HCT116 (cell line): Measurements from ENCODE around the gene UNC80. TPM values are rescaled to one million over a fixed set of nuclear protein-coding genes. Genes with fewer than 3 reads are reported as not detected.

Source experiments
- ATAC-seq: fragments of 200-7000 bp; cut with Tn5 transposase; 2 replicates; pipeline ENCODE4 v1.9.1; 2020; ENCODE audit warnings: mild to moderate bottlenecking, moderate library complexity
- BruUV-seq: library from RNA; stranded (reverse); fragments of 400-500 nt; replicated peaks from 2 replicates; lab custom pipeline; 2021; lab: Mats Ljungman, UMichigan
- CTCF ChIA-PET: fragments of 300-600 bp; sonication (Branson Sonifier 250); formaldehyde crosslinking; loops from one replicate; lab custom pipeline; 2021; ENCODE audit warnings: antibody characterized with exemption; lab: Charles Lee
- POLR2A ChIA-PET: fragments of 300-600, 350-600 bp; sonication (Branson Sonifier 250); formaldehyde crosslinking; loops from one replicate; lab custom pipeline; 2021; ENCODE audit warnings: antibody characterized with exemption; lab: Charles Lee
- RAD21 ChIA-PET, 2 experiments: fragments of 300-600 bp; sonication (Branson Sonifier 250); formaldehyde crosslinking; loops; one replicate each; lab custom pipeline; 2023; ENCODE audit warnings: low total read pairs in 2 of 2; ENCODE audit not compliant: uncharacterized antibody in 2 of 2, unreplicated experiment in 2 of 2, low non-redundant PET in 1 of 2; lab: Charles Lee
- DNase-seq: peaks from one replicate; pipeline ENCODE4 v3.0.0-alpha.2; 2010; ENCODE audit warnings: low read depth, low spot score
- H2AFZ ChIP-seq: fragments of 200-600 bp; shearing (Covaris generic), sonication (generic); 2 replicates; pipeline ENCODE4 v1.6.1; 2017; ENCODE audit warnings: low read depth, mixed run types, mixed read lengths, antibody characterized with exemption, low read length; ENCODE audit not compliant: poor library complexity, severe bottlenecking
- H3K27ac ChIP-seq: 2 replicates; pipeline ENCODE4 v1.5.1; 2012; ENCODE audit warnings: low read depth, low read length
- H3K27me3 ChIP-seq: fragments of 200-600 bp; sonication (generic); 2 replicates; pipeline ENCODE4 v1.6.1; 2016; ENCODE audit warnings: mixed run types, low read length, mixed read lengths; ENCODE audit not compliant: insufficient read depth
- H3K36me3 ChIP-seq, 2 experiments: fragments of 200-500 bp in 1 of 2; fragments of 200-600 bp in 1 of 2; sonication (Bioruptor generic) in 1 of 2; sonication (generic) in 1 of 2; 2 replicates each; pipeline versions ENCODE4 v1.5.1 to v1.6.1; 2014 to 2016; ENCODE audit warnings: low read length in 2 of 2, inconsistent platforms in 1 of 2, mixed read lengths in 1 of 2, mixed run types in 1 of 2; ENCODE audit not compliant: insufficient read depth in 2 of 2, control insufficient read depth in 1 of 2
- H3K4me1 ChIP-seq, 2 experiments: fragments of 200-600 bp in 1 of 2; sonication (generic) in 1 of 2; 2 replicates each; pipeline versions ENCODE4 v1.5.1 to v1.6.1; 2012 to 2017; ENCODE audit warnings: low read length in 2 of 2, inconsistent platforms in 1 of 2, mild to moderate bottlenecking in 1 of 2, mixed read lengths in 1 of 2, mixed run types in 1 of 2, moderate library complexity in 1 of 2; ENCODE audit not compliant: insufficient read depth in 2 of 2, control insufficient read depth in 1 of 2
- H3K4me2 ChIP-seq: fragments of 200-600 bp; sonication (generic); 2 replicates; pipeline ENCODE4 v1.6.1; 2017; ENCODE audit warnings: mixed run types, low read length, mixed read lengths
- H3K4me3 ChIP-seq, 2 experiments: fragments of 200-600 bp in 1 of 2; sonication (generic) in 1 of 2; replicated peaks in 1 of 2; 2 replicates each; pipeline ENCODE4 v1.5.1; 2011 to 2016; ENCODE audit warnings: low read length in 2 of 2, control low read depth in 1 of 2, low read depth in 1 of 2, mild to moderate bottlenecking in 1 of 2, mixed read lengths in 1 of 2, mixed run types in 1 of 2
- H3K79me2 ChIP-seq: fragments of 200-600 bp; sonication (generic); 2 replicates; pipeline ENCODE4 v1.6.1; 2017; ENCODE audit warnings: mild to moderate bottlenecking, mixed run types, low read length, moderate library complexity, mixed read lengths; ENCODE audit not compliant: insufficient read depth
- H3K9ac ChIP-seq: fragments of 200-600 bp; sonication (generic); 2 replicates; pipeline ENCODE4 v1.6.1; 2016; ENCODE audit warnings: low read length, mixed read lengths
- H3K9me2 ChIP-seq: fragments of 200-600 bp; sonication (generic), shearing (Covaris generic); 2 replicates; pipeline ENCODE4 v1.6.1; 2017; ENCODE audit warnings: mixed run types, mild to moderate bottlenecking, moderate library complexity; ENCODE audit not compliant: insufficient read depth
- H3K9me3 ChIP-seq, 2 experiments: fragments of 200-500 bp in 1 of 2; fragments of 200-600 bp in 1 of 2; sonication (Bioruptor generic) in 1 of 2; sonication (generic) in 1 of 2; 2 replicates each; pipeline ENCODE4 v1.6.1; 2014 to 2017; ENCODE audit warnings: low read length in 2 of 2, mixed read lengths in 2 of 2, inconsistent platforms in 1 of 2, low read depth in 1 of 2, mild to moderate bottlenecking in 1 of 2, mixed run types in 1 of 2, moderate library complexity in 1 of 2; ENCODE audit not compliant: control insufficient read depth in 1 of 2, insufficient read depth in 1 of 2
- H4K20me1 ChIP-seq: fragments of 200-600 bp; sonication (generic), shearing (Covaris generic); 2 replicates; pipeline ENCODE4 v1.6.1; 2017; ENCODE audit warnings: mixed run types, mild to moderate bottlenecking, moderate library complexity; ENCODE audit not compliant: insufficient read depth
- CBX3 ChIP-seq: IDR thresholded peaks from 2 replicates; pipeline ENCODE4 v1.6.1; 2012; ENCODE audit warnings: low read depth
- FOSL1 ChIP-seq: IDR thresholded peaks from 2 replicates; pipeline ENCODE4 v1.6.1; 2012; ENCODE audit warnings: low read depth
- POLR2A ChIP-seq: IDR thresholded peaks from 2 replicates; pipeline ENCODE4 v1.7.0; 2011; ENCODE audit warnings: borderline replicate concordance; ENCODE audit not compliant: insufficient read depth, insufficient read length; ENCODE audit errors: extremely low read depth
- YY1 ChIP-seq: IDR thresholded peaks from 2 replicates; pipeline ENCODE4 v1.6.1; 2011; ENCODE audit warnings: low read length, low read depth, moderate library complexity, mild to moderate bottlenecking; ENCODE audit not compliant: insufficient replicate concordance; ENCODE audit errors: extremely low read depth
- ZNF274 ChIP-seq: fragments of 200-500 bp; sonication (Bioruptor generic); IDR thresholded peaks from 2 replicates; pipeline ENCODE4 v1.6.1; 2014; ENCODE audit warnings: mild to moderate bottlenecking, low read depth, low read length, inconsistent platforms
- intact Hi-C: fragments of 100-400 bp; cut with micrococcal nuclease; formaldehyde crosslinking; loops from 2 replicates; pipeline ENCODE4 v1.10.0; 2022
- total RNA-seq: library from RNA; stranded (reverse); gene quantifications from one replicate; pipeline ENCODE4 v1.2.1, GENCODE V29; 2021; ENCODE audit not compliant: unreplicated experiment
- TF ChIP-seq, protein P1 (sequence below), 3 experiments: fragments of 200-600 bp in 1 of 3; sonication (generic) in 1 of 3; IDR thresholded peaks in 2 of 3; conservative IDR thresholded peaks in 1 of 3; 2 replicates each; pipeline ENCODE4 v1.5.1; 2012 to 2017; ENCODE audit warnings: low read depth in 2 of 3, low read length in 2 of 3, antibody characterized with exemption in 1 of 3, borderline replicate concordance in 1 of 3, control low read depth in 1 of 3, mild to moderate bottlenecking in 1 of 3, mixed read lengths in 1 of 3, mixed run types in 1 of 3, moderate library complexity in 1 of 3; ENCODE audit not compliant: insufficient read depth in 1 of 3
- TF ChIP-seq, protein P2 (sequence below): IDR thresholded peaks from 2 replicates; pipeline ENCODE4 v1.6.1; 2012; ENCODE audit warnings: low read depth

The UNC80 gene
- total RNA-seq, 1 experiment from 2014 or later, result not detected

DNA sequence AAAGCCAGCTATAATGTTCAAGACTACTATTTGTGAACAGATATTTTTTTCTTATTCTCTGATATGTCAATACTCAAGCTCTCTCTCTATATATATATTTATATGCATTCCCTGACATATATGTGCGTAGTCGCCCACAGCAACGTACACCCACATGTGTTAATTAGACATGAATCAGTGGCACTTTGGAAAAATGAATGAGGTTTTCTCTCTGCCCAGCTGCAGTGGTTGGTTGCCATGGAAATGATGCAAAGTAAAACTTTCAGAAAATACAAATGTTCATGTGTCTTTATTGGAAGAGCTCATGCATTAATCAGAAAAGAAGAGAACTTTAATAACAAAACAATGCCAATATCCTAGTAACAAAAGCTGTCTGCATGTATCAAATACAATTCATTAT, 34.7 kb downstream of the UNC80 start:
- no peaks in the 10 kb centered on the region for H3K36me3 ChIP-seq
- H3K79me2 ChIP-seq, result no peaks in the 10 kb centered on the region
- H4K20me1 ChIP-seq, result no peaks in the 10 kb centered on the region
- H3K9ac ChIP-seq, result no peak overlapping the region
- no peak overlapping the region for H3K4me2 ChIP-seq
- ATAC-seq (no peak), DNase-seq (no peak)
- intact Hi-C loops, result no loop called here
- H3K27me3 ChIP-seq, result no peaks in the 10 kb centered on the region
- H3K9me2 ChIP-seq, result no peaks in the 10 kb centered on the region
- ChIA-PET CTCF (no interaction called here), RAD21 (no interaction called here), POLR2A (no interaction called here)
- no peaks in the 10 kb centered on the region for H3K9me3 ChIP-seq
- H3K4me3 ChIP-seq, result no peak overlapping the region
- BruUV-seq, result no TSS peak
- no peak overlapping the region for H3K27ac ChIP-seq
- H2AFZ ChIP-seq, result no peak overlapping the region
- TF ChIP-seq, protein P1, sequence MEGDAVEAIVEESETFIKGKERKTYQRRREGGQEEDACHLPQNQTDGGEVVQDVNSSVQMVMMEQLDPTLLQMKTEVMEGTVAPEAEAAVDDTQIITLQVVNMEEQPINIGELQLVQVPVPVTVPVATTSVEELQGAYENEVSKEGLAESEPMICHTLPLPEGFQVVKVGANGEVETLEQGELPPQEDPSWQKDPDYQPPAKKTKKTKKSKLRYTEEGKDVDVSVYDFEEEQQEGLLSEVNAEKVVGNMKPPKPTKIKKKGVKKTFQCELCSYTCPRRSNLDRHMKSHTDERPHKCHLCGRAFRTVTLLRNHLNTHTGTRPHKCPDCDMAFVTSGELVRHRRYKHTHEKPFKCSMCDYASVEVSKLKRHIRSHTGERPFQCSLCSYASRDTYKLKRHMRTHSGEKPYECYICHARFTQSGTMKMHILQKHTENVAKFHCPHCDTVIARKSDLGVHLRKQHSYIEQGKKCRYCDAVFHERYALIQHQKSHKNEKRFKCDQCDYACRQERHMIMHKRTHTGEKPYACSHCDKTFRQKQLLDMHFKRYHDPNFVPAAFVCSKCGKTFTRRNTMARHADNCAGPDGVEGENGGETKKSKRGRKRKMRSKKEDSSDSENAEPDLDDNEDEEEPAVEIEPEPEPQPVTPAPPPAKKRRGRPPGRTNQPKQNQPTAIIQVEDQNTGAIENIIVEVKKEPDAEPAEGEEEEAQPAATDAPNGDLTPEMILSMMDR (IDR thresholded peaks at IDR 0.05 in 2 of 3, conservative IDR thresholded peaks at IDR 0.05 in 1 of 3; ENCODE audit: borderline replicate concordance in 1 of 3, insufficient read depth in 1 of 3, low read depth in 2 of 3, low read length in 2 of 3), result no peak
- TF ChIP-seq, protein P2, sequence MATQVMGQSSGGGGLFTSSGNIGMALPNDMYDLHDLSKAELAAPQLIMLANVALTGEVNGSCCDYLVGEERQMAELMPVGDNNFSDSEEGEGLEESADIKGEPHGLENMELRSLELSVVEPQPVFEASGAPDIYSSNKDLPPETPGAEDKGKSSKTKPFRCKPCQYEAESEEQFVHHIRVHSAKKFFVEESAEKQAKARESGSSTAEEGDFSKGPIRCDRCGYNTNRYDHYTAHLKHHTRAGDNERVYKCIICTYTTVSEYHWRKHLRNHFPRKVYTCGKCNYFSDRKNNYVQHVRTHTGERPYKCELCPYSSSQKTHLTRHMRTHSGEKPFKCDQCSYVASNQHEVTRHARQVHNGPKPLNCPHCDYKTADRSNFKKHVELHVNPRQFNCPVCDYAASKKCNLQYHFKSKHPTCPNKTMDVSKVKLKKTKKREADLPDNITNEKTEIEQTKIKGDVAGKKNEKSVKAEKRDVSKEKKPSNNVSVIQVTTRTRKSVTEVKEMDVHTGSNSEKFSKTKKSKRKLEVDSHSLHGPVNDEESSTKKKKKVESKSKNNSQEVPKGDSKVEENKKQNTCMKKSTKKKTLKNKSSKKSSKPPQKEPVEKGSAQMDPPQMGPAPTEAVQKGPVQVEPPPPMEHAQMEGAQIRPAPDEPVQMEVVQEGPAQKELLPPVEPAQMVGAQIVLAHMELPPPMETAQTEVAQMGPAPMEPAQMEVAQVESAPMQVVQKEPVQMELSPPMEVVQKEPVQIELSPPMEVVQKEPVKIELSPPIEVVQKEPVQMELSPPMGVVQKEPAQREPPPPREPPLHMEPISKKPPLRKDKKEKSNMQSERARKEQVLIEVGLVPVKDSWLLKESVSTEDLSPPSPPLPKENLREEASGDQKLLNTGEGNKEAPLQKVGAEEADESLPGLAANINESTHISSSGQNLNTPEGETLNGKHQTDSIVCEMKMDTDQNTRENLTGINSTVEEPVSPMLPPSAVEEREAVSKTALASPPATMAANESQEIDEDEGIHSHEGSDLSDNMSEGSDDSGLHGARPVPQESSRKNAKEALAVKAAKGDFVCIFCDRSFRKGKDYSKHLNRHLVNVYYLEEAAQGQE, result no peak
- no peak for TF ChIP-seq POLR2A
- TF ChIP-seq CBX3, result no peak
- no peak for TF ChIP-seq YY1
- no peak for TF ChIP-seq ZNF274
- no peak for TF ChIP-seq FOSL1
- no peaks in the 10 kb centered on the region for H3K4me1 ChIP-seq
